ENCODE measurements around the gene SFTA2.

SFTA2 gene

GRCh38 chr6:30942338-30943060 lies 10.5 kb upstream of the SFTA2 start:
- Histone ChIP-seq H3K79me2 (ENCODE audit: insufficient read depth, low read depth) (no peaks in the 10 kb centered on the region), H3K36me3 (ENCODE audit: insufficient read depth) (no peaks in the 10 kb centered on the region), H3K27ac (no peak overlapping the region), H3K4me2 (no peak overlapping the region), H3K4me3 (IDR thresholded peaks at IDR 0.05; ENCODE audit: insufficient read depth, low read depth, low read length) (no peak overlapping the region), H3K4me1 (ENCODE audit: low read depth, poor library complexity, severe bottlenecking) (peaks cover 6% of the 10 kb centered on the region), H3K27me3 (ENCODE audit: insufficient read depth, low read depth) (no peaks in the 10 kb centered on the region), H4K20me1 (ENCODE audit: insufficient read depth) (no peaks in the 10 kb centered on the region), H3K9ac (no peak overlapping the region), H2AFZ (ENCODE audit: low read depth) (no peak overlapping the region)
- no peak for TF ChIP-seq CTCF (conservative IDR thresholded peaks at IDR 0.05; ENCODE audit: low read depth, low read length)

GRCh38 chr6:30940361-30940986 lies 8.5 kb upstream of the SFTA2 start, which contains the start of gene MUCL3:
Gene MUCL3, plus strand, starts transcription at chr6:30940973. Its CDS starts 27 bp downstream, at chr6:30941000.
- no peak within 1 kb of the TSS for H3K4me2 ChIP-seq
- H3K79me2 ChIP-seq (ENCODE audit: insufficient read depth, low read depth): no peaks in the 10 kb centered on the region
- H4K20me1 ChIP-seq (ENCODE audit: insufficient read depth): no peaks in the 10 kb centered on the region
- no peak within 1 kb of the TSS for H3K9ac ChIP-seq
- no peak within 1 kb of the TSS for H3K27ac ChIP-seq
- no peaks in the 10 kb centered on the region for H3K27me3 ChIP-seq (ENCODE audit: insufficient read depth, low read depth)
- no peaks in the 10 kb centered on the region for H3K36me3 ChIP-seq (ENCODE audit: insufficient read depth)
- no peak for TF ChIP-seq CTCF (conservative IDR thresholded peaks at IDR 0.05; ENCODE audit: low read depth, low read length)
- no peak within 1 kb of the TSS for H3K4me3 ChIP-seq (IDR thresholded peaks at IDR 0.05; ENCODE audit: insufficient read depth, low read depth, low read length)
- H2AFZ ChIP-seq (ENCODE audit: low read depth): no peak within 1 kb of the TSS
- H3K4me1 ChIP-seq (ENCODE audit: low read depth, poor library complexity, severe bottlenecking): no peaks in the 10 kb centered on the region

GRCh38 chr6:30939473-30939872 lies 7.5 kb upstream of the SFTA2 start:
- Histone ChIP-seq H4K20me1 (ENCODE audit: insufficient read depth) (no peaks in the 10 kb centered on the region), H2AFZ (ENCODE audit: low read depth) (no peak overlapping the region), H3K27me3 (ENCODE audit: insufficient read depth, low read depth) (no peaks in the 10 kb centered on the region), H3K9ac (no peak overlapping the region), H3K27ac (no peak overlapping the region), H3K4me2 (no peak overlapping the region), H3K79me2 (ENCODE audit: insufficient read depth, low read depth) (no peaks in the 10 kb centered on the region), H3K4me1 (ENCODE audit: low read depth, poor library complexity, severe bottlenecking) (no peaks in the 10 kb centered on the region), H3K4me3 (IDR thresholded peaks at IDR 0.05; ENCODE audit: insufficient read depth, low read depth, low read length) (no peak overlapping the region), H3K36me3 (ENCODE audit: insufficient read depth) (no peaks in the 10 kb centered on the region)
- TF ChIP-seq CTCF (conservative IDR thresholded peaks at IDR 0.05; ENCODE audit: low read depth, low read length): no peak

GRCh38 chr6:30938730-30939129 lies 6.8 kb upstream of the SFTA2 start:
- Histone ChIP-seq H4K20me1 (ENCODE audit: insufficient read depth) (no peaks in the 10 kb centered on the region), H3K36me3 (ENCODE audit: insufficient read depth) (no peaks in the 10 kb centered on the region), H3K9ac (no peak overlapping the region), H3K27ac (no peak overlapping the region), H3K4me2 (no peak overlapping the region), H3K4me3 (IDR thresholded peaks at IDR 0.05; ENCODE audit: insufficient read depth, low read depth, low read length) (no peak overlapping the region), H3K4me1 (ENCODE audit: low read depth, poor library complexity, severe bottlenecking) (no peaks in the 10 kb centered on the region), H3K27me3 (ENCODE audit: insufficient read depth, low read depth) (no peaks in the 10 kb centered on the region), H2AFZ (ENCODE audit: low read depth) (no peak overlapping the region), H3K79me2 (ENCODE audit: insufficient read depth, low read depth) (no peaks in the 10 kb centered on the region)
- TF ChIP-seq CTCF (conservative IDR thresholded peaks at IDR 0.05; ENCODE audit: low read depth, low read length): no peak

Data from KMS-11 (cell line).